ENCODE results near the gene DAZAP1. TPM values are rescaled to one million over a fixed set of nuclear protein-coding genes. Genes with fewer than 3 reads are reported as not detected.
"Not testable (repeated sequence)": the region's sequence is repeated elsewhere in the genome, so short reads cannot be mapped to it uniquely, and the experiment has no call there.

The DAZAP1 gene
- total and polyA plus RNA-seq, 8 donors, result 35.3 to 67.4 (median 55.1) TPM

- intact Hi-C loops (cut with DNase I), result no loop called here
- Histone ChIP-seq H3K4me3 (no peak overlapping the region), H3K9me3 (no peaks in the 10 kb centered on the region), H3K27ac (no peak overlapping the region), H3K4me1 (peaks cover 20 to 29% (median 25%) of the 10 kb centered on the region in 3 donors), H3K36me3 (no peaks in the 10 kb centered on the region), H3K27me3 (peaks cover 0 to 21% (median 0%) of the 10 kb centered on the region in 4 donors)
- TF ChIP-seq CTCF (IDR thresholded peaks at IDR 0.05), result no peak
- WGBS, 2 donors, result 80 to 82% methylated on average over 31 of the region's 31 CpGs
- no peak for ATAC-seq
- no peak for FAIRE-seq
- peak in 2 of 6 donors; percentile 33 to 70 for DNase-seq
These were observed 66.8 kb downstream of the DAZAP1 start for GRCh38 chr19:1474011-1474764.

GRCh38 chr19:1474765-1475351, 67.5 kb downstream of the DAZAP1 start:
- no peak for ATAC-seq
- H3K27ac ChIP-seq, result no peak overlapping the region
- no peak for TF ChIP-seq CTCF (IDR thresholded peaks at IDR 0.05)
- H3K9me3 ChIP-seq, result no peaks in the 10 kb centered on the region
- no peak for FAIRE-seq
- intact Hi-C loops (cut with DNase I), result no loop called here
- peaks cover 17 to 26% (median 24%) of the 10 kb centered on the region in 3 donors for H3K4me1 ChIP-seq
- peak in 1 of 6 donors; percentile 70 for DNase-seq
- peaks cover 0 to 21% (median 0%) of the 10 kb centered on the region in 4 donors for H3K27me3 ChIP-seq
- no peak overlapping the region for H3K4me3 ChIP-seq
- 88 to 89% methylated on average over 20 to 26 of the region's 26 CpGs for WGBS, 2 donors
- no peaks in the 10 kb centered on the region for H3K36me3 ChIP-seq

GRCh38 chr19:1475751-1476437, 68.5 kb downstream of the DAZAP1 start:
- H3K27ac ChIP-seq, result no peak overlapping the region
- H3K4me1 ChIP-seq, result peaks cover 6 to 16% (median 16%) of the 10 kb centered on the region in 3 donors
- TF ChIP-seq CTCF (IDR thresholded peaks at IDR 0.05), result no peak
- DNase-seq, result peak in 2 of 6 donors; percentile 40 to 72
- no peak for ATAC-seq
- intact Hi-C loops (cut with DNase I), result no loop called here
- no peaks in the 10 kb centered on the region for H3K9me3 ChIP-seq
- H3K4me3 ChIP-seq, result no peak overlapping the region
- FAIRE-seq, result no peak
- no peaks in the 10 kb centered on the region for H3K36me3 ChIP-seq
- WGBS, 2 donors, result 91 to 96% methylated on average over 31 of the region's 31 CpGs
- H3K27me3 ChIP-seq, result peaks cover 0 to 20% (median 0%) of the 10 kb centered on the region in 4 donors

- Histone ChIP-seq H3K27me3 (peaks cover 0 to 11% (median 0%) of the 10 kb centered on the region in 4 donors), H3K4me1 (peaks cover 0 to 12% (median 11%) of the 10 kb centered on the region in 3 donors)
- H3K36me3 ChIP-seq; H3K4me3 ChIP-seq; ATAC-seq; DNase-seq; H3K9me3 ChIP-seq; H3K27ac ChIP-seq; intact Hi-C loops (cut with DNase I); FAIRE-seq: not testable (repeated sequence)
- WGBS, 2 donors, result 91 to 92% methylated on average over 9 of the region's 9 CpGs
These were observed 69.7 kb downstream of the DAZAP1 start for GRCh38 chr19:1477056-1477455.

GRCh38 chr19:1478934-1479707, 71.7 kb downstream of the DAZAP1 start, which contains the start of gene C19orf25:
TSS of gene C19orf25 (minus strand) at chr19:1479215. CDS start at chr19:1478903, 312 bp downstream.
- no peak for TF ChIP-seq CTCF (IDR thresholded peaks at IDR 0.05)
- peak within 1 kb of the TSS in 2 of 4 donors; percentile 4 to 61 for H3K27ac ChIP-seq
- intact Hi-C loops (cut with DNase I), result no loop called here
- no peaks in the 10 kb centered on the region for H3K9me3 ChIP-seq
- peaks cover 0 to 12% (median 11%) of the 10 kb centered on the region in 3 donors for H3K4me1 ChIP-seq
- H3K27me3 ChIP-seq, result no peaks in the 10 kb centered on the region
- H3K36me3 ChIP-seq, result no peaks in the 10 kb centered on the region
- H3K4me3 ChIP-seq, result peak within 1 kb of the TSS; percentile 93 to 100 (median 97)
- WGBS, 2 donors, result 1 to 2% methylated on average over 48 to 71 of the region's 71 CpGs
- ATAC-seq (peak; percentile 98 to 99 (median 98)), DNase-seq (peak; percentile 92 to 99 (median 94)), FAIRE-seq (peak; percentile 70)

Data from pancreas (tissue), 10 donors.